HEK293T (cell line): ENCODE data around the gene SHROOM4.

ENCODE experiments used
- BHLHE40 ChIP-seq: fragments of 450-650 bp; IDR thresholded peaks from 2 replicates; pipeline ENCODE4 v1.6.1; 2016; ENCODE audit warnings: mild to moderate bottlenecking, moderate library complexity, borderline replicate concordance
- FOXA1 ChIP-seq: fragments of 450-650 bp; IDR thresholded peaks from 2 replicates; pipeline ENCODE4 v1.6.1; 2016; ENCODE audit warnings: mild to moderate bottlenecking

GRCh38 chrX:50712777-50713176 lies 101.2 kb downstream of the SHROOM4 start:
- no peak for TF ChIP-seq BHLHE40
- TF ChIP-seq FOXA1, result no peak
